ENCODE data around the gene CCIN.

The CCIN gene

DNA sequence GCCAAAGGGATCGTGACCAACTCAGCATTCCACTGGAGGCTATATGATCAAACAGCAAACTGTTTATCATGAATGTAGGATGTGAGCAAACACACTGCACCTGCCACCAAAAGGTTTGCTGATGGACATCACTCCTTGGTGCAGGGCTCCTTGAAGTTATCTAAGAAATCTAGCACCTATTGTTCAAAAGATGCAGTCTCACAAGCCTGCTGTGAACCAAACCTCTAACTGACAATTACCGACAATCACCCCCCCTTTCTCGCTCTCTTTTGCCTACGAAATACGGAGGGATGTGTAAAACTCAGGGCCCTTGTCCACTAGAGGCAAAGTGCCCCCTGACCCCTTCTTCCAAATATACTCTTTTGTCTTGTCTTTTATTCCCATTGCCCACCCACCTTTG is 19.0 kb downstream of the CCIN start:
- Histone ChIP-seq H3K36me3 (ENCODE audit: control insufficient read depth, insufficient read depth, low read length) (no peaks in the 10 kb centered on the region), H3K9me3 (ENCODE audit: control insufficient read depth, low read length) (no peaks in the 10 kb centered on the region), H3K27ac (ENCODE audit: insufficient read depth, low read depth, low read length, poor library complexity, severe bottlenecking) (no peak overlapping the region), H3K4me1 (ENCODE audit: control insufficient read depth, insufficient read depth, low read length) (peaks cover 13% of the 10 kb centered on the region), H3K27me3 (ENCODE audit: control insufficient read depth, insufficient read depth, low read length, poor library complexity, severe bottlenecking) (no peaks in the 10 kb centered on the region), H3K4me3 (ENCODE audit: insufficient read depth, low read depth, low read length) (no peak overlapping the region)
- 89 to 90% methylated on average over 5 of the region's 5 CpGs for WGBS, 2 experiments

DNA sequence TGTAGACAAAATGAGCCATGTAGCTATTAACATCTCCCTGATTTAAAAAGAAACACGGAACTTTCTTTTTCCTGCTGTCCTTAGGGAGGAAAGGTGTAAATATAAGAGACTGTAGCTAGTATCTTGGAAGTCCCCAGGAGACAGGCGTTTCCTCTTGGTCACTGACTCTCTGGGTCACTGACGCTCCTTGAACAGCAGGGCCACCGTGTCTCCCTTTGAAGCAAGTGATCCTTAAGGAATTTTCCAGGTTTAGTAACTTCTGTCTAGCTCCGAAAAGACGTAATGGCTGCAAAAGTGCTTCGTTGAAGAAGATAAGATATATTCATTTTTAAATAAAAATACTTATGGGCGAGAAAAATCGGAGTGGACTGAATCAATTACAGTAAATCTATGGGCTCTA is 20.8 kb downstream of the CCIN start:
- Histone ChIP-seq H3K27me3 (ENCODE audit: control insufficient read depth, insufficient read depth, low read length, poor library complexity, severe bottlenecking) (no peaks in the 10 kb centered on the region), H3K9me3 (ENCODE audit: control insufficient read depth, low read length) (no peaks in the 10 kb centered on the region), H3K27ac (ENCODE audit: insufficient read depth, low read depth, low read length, poor library complexity, severe bottlenecking) (peak overlapping the region; percentile 56), H3K36me3 (ENCODE audit: control insufficient read depth, insufficient read depth, low read length) (no peaks in the 10 kb centered on the region), H3K4me1 (ENCODE audit: control insufficient read depth, insufficient read depth, low read length) (peaks cover 14% of the 10 kb centered on the region), H3K4me3 (ENCODE audit: insufficient read depth, low read depth, low read length) (peak overlapping the region; percentile 98)
- WGBS, 2 experiments: 19 to 28% methylated on average over 7 to 9 of the region's 9 CpGs

DNA sequence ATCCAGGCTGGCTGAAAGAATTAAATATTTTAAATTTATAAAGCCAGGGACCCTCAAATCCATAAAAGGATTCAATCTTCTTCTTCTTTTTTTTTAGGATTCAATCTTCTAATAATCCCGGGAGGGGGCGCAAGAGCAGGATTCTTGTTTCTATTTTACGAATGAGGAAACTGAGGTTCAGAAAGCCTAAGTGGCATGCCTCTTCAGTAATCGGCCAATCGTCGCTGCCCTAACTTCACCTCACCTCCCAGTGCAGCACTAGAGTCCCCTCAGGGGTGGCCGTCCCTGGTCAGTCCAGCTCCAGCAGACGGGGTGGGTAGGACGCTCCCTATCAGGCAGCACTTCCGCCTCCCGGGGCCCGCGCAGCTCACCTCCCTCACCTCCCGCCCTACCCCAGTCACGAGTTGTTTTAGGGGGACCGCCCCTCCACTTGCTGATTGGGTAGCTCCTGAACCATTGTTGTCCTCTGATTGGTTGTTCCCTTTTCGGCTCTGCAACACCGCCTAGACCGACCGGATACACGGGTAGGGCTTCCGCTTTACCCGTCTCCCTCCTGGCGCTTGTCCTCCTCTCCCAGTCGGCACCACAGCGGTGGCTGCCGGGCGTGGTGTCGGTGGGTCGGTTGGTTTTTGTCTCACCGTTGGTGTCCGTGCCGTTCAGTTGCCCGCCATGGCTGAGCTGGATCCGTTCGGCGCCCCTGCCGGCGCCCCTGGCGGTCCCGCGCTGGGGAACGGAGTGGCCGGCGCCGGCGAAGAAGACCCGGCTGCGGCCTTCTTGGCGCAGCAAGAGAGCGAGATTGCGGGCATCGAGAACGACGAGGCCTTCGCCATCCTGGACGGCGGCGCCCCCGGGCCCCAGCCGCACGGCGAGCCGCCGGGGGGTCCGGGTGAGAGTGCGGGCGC is 21.5 kb downstream of the CCIN start, which contains the start of gene CLTA:
TSS of gene CLTA (plus strand) at position 534 of the 902 bp plus-strand sequence. CDS start at position 670, 136 bp downstream.
- 0% methylated on average over 68 of the region's 68 CpGs for WGBS, 2 experiments
- Histone ChIP-seq H3K9me3 (ENCODE audit: control insufficient read depth, low read length) (no peaks in the 10 kb centered on the region), H3K27ac (ENCODE audit: insufficient read depth, low read depth, low read length, poor library complexity, severe bottlenecking) (peak within 1 kb of the TSS; percentile 56), H3K4me3 (ENCODE audit: insufficient read depth, low read depth, low read length) (peak within 1 kb of the TSS; percentile 98), H3K36me3 (ENCODE audit: control insufficient read depth, insufficient read depth, low read length) (no peaks in the 10 kb centered on the region), H3K27me3 (ENCODE audit: control insufficient read depth, insufficient read depth, low read length, poor library complexity, severe bottlenecking) (no peaks in the 10 kb centered on the region), H3K4me1 (ENCODE audit: control insufficient read depth, insufficient read depth, low read length) (peaks cover 14% of the 10 kb centered on the region)

DNA sequence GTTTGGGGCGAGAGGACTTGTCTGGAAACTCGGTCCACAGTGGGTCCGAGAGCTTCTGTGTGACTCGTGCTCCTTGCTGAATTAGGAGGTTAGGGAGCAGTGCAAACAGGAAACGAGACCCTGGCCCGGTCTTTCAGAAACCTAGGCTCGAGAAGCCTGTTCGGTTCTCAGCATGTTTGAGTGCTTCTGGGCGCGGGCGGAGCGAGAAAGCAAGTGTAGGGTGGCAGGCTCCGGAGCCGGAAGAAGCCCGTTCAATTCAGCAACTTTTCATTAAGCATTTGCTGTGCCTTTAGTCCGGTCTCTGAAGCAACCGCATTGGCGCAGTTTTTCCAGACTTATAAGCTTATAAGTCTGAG is 22.1 kb downstream of the CCIN start:
- peaks cover 14% of the 10 kb centered on the region for H3K4me1 ChIP-seq (ENCODE audit: control insufficient read depth, insufficient read depth, low read length)
- no peaks in the 10 kb centered on the region for H3K27me3 ChIP-seq (ENCODE audit: control insufficient read depth, insufficient read depth, low read length, poor library complexity, severe bottlenecking)
- WGBS, 2 experiments: 1% methylated on average over 18 of the region's 18 CpGs
- no peaks in the 10 kb centered on the region for H3K9me3 ChIP-seq (ENCODE audit: control insufficient read depth, low read length)
- peak overlapping the region; percentile 98 for H3K4me3 ChIP-seq (ENCODE audit: insufficient read depth, low read depth, low read length)
- H3K36me3 ChIP-seq (ENCODE audit: control insufficient read depth, insufficient read depth, low read length): no peaks in the 10 kb centered on the region
- H3K27ac ChIP-seq (ENCODE audit: insufficient read depth, low read depth, low read length, poor library complexity, severe bottlenecking): no peak overlapping the region

DNA sequence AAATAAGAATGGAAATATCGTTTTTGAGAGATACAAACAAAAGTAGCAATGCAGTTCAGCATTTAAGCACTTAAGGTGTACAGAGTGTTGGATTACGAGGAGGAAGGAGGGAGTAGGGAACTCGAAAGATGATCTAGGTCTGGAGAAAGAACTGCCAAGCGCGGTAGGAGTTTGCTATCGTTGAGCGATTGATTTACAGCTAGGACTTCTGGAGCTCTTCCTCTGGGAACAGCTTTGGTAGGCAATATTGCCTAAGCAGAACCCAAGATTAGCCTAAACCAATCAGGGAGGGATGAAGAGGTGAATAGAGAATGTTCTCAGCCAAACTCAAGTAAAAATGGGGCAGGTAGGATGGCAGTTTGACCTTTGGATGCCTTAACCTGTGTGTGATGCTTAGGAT is 22.5 kb downstream of the CCIN start:
- H3K27me3 ChIP-seq (ENCODE audit: control insufficient read depth, insufficient read depth, low read length, poor library complexity, severe bottlenecking): no peaks in the 10 kb centered on the region
- no peak overlapping the region for H3K27ac ChIP-seq (ENCODE audit: insufficient read depth, low read depth, low read length, poor library complexity, severe bottlenecking)
- H3K36me3 ChIP-seq (ENCODE audit: control insufficient read depth, insufficient read depth, low read length): no peaks in the 10 kb centered on the region
- no peaks in the 10 kb centered on the region for H3K9me3 ChIP-seq (ENCODE audit: control insufficient read depth, low read length)
- peak overlapping the region; percentile 98 for H3K4me3 ChIP-seq (ENCODE audit: insufficient read depth, low read depth, low read length)
- peaks cover 14% of the 10 kb centered on the region for H3K4me1 ChIP-seq (ENCODE audit: control insufficient read depth, insufficient read depth, low read length)
- WGBS, 2 experiments: 3 to 5% methylated on average over 7 of the region's 7 CpGs

DNA sequence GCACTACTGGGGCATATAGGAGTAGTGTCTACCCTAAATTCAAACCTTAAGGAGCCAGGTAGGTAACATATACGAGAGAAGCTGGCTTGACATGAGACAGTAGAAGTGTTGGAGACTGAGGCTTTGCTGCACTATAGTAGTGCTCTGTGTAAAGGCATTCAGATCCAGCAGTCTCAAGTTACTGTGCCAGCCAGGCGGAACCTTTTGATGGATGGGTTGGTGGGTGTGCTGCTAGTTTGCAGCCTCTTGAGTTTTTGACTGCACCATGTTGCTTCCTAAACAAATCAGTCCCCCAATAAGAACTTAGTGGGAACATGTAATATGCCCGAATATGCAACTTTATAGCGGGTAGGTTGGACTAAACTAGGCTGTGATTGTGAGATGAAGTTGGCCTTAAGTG is 23.0 kb downstream of the CCIN start:
- Histone ChIP-seq H3K4me3 (ENCODE audit: insufficient read depth, low read depth, low read length) (peak overlapping the region; percentile 98), H3K27ac (ENCODE audit: insufficient read depth, low read depth, low read length, poor library complexity, severe bottlenecking) (no peak overlapping the region), H3K27me3 (ENCODE audit: control insufficient read depth, insufficient read depth, low read length, poor library complexity, severe bottlenecking) (no peaks in the 10 kb centered on the region), H3K9me3 (ENCODE audit: control insufficient read depth, low read length) (no peaks in the 10 kb centered on the region), H3K36me3 (ENCODE audit: control insufficient read depth, insufficient read depth, low read length) (peaks cover under 1% of the 10 kb centered on the region), H3K4me1 (ENCODE audit: control insufficient read depth, insufficient read depth, low read length) (peaks cover 14% of the 10 kb centered on the region)
- 67 to 72% methylated on average over 4 of the region's 4 CpGs for WGBS, 2 experiments

DNA sequence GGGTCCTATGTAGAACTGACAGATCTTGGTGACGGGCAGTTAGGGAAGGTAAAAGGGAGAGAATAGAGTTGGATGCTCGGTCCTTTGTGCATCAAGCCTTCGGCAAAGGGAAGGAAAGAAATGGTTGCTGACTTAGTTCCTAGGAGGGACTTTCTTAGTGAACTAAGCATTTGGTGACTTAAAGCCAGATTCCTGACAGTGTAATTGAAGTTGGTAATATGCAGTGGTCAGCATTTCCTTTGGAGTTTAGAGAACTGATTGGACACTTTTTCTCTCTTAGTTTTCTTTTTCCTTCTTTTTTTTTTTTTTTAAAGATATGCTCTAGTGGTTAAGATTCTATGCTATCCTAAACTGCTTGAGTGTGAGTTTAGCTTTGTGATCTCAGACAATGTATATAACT is 23.8 kb downstream of the CCIN start:
- WGBS, 2 experiments: 87 to 92% methylated on average over 3 of the region's 3 CpGs
- Histone ChIP-seq H3K4me1 (ENCODE audit: control insufficient read depth, insufficient read depth, low read length) (peaks cover 14% of the 10 kb centered on the region), H3K9me3 (ENCODE audit: control insufficient read depth, low read length) (no peaks in the 10 kb centered on the region), H3K36me3 (ENCODE audit: control insufficient read depth, insufficient read depth, low read length) (peaks cover 5% of the 10 kb centered on the region), H3K4me3 (ENCODE audit: insufficient read depth, low read depth, low read length) (no peak overlapping the region), H3K27me3 (ENCODE audit: control insufficient read depth, insufficient read depth, low read length, poor library complexity, severe bottlenecking) (no peaks in the 10 kb centered on the region), H3K27ac (ENCODE audit: insufficient read depth, low read depth, low read length, poor library complexity, severe bottlenecking) (no peak overlapping the region)

DNA sequence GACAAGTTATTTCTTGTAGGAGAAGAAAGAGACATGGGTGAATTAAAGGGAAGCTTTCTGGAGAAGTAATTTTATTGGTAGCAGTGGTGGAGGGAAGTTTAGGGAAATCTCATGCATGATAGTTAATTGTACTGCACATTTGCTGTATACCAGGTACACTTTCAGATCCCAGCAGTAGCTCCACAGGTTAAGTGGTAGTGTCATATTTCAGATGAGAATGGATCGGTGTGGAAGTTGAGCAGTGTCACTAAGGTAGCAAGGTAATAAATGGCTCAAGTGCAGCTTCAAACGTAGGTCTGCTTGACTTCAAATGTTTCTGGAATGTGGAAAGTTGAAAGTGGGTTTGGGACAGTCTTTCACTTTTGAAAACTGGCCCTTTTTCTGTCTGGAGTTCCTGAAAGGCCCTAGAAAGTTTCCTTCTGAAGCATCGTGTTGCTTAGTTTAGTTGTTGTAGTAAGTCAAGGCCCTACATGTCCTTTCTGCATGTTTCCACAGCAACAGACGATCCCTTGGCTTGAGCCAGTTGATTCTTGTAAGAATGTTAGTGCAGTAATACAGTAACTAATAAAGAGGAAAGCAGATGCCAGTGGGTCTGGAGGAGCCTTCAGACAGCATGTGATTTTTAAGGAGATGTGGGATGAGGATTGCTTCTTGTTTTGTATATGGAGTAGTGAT is 25.3 kb downstream of the CCIN start:
- H3K4me3 ChIP-seq (ENCODE audit: insufficient read depth, low read depth, low read length): no peak overlapping the region
- H3K27ac ChIP-seq (ENCODE audit: insufficient read depth, low read depth, low read length, poor library complexity, severe bottlenecking): no peak overlapping the region
- peaks cover 10% of the 10 kb centered on the region for H3K36me3 ChIP-seq (ENCODE audit: control insufficient read depth, insufficient read depth, low read length)
- H3K9me3 ChIP-seq (ENCODE audit: control insufficient read depth, low read length): no peaks in the 10 kb centered on the region
- 88 to 94% methylated on average over 4 of the region's 4 CpGs for WGBS, 2 experiments
- H3K4me1 ChIP-seq (ENCODE audit: control insufficient read depth, insufficient read depth, low read length): peaks cover 14% of the 10 kb centered on the region
- H3K27me3 ChIP-seq (ENCODE audit: control insufficient read depth, insufficient read depth, low read length, poor library complexity, severe bottlenecking): no peaks in the 10 kb centered on the region

DNA sequence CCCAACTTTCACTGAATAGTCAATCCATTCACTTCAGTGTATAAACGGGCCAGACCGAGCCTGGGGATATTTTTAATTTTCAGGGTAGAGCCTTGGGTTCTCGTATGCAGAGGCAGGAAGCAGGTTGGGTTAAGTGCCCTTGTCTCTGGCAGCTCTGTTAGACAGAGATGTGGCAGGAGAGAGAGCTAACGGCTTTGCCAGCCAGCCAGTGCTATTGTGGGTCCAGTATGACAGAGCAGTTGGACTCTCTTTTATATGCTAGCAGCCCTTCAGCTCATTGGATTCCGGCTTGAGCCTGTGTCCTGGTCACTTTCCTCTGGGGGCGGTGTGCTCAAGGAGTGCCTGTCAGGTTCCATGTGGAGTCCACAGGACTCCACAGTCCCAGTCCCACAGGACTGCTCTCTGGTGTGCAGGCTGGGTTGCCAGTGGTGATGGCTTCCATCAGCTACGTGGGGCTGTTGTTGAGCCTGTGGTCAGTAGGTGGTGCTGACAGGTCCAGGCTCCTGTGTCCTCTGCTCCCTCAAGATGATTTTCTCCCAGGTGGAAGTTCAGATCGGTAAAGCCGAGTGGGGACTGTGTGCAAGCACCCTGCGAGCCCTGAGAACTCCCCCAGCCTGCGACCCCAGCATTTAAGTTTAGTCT is 35.8 kb downstream of the CCIN start:
- H3K4me3 ChIP-seq (ENCODE audit: insufficient read depth, low read depth, low read length): no peak overlapping the region
- WGBS, 2 experiments: 89 to 92% methylated on average over 11 of the region's 11 CpGs
- H3K27me3 ChIP-seq (ENCODE audit: control insufficient read depth, insufficient read depth, low read length, poor library complexity, severe bottlenecking): no peaks in the 10 kb centered on the region
- H3K4me1 ChIP-seq (ENCODE audit: control insufficient read depth, insufficient read depth, low read length): no peaks in the 10 kb centered on the region
- no peak overlapping the region for H3K27ac ChIP-seq (ENCODE audit: insufficient read depth, low read depth, low read length, poor library complexity, severe bottlenecking)
- peaks cover 65% of the 10 kb centered on the region for H3K36me3 ChIP-seq (ENCODE audit: control insufficient read depth, insufficient read depth, low read length)
- no peaks in the 10 kb centered on the region for H3K9me3 ChIP-seq (ENCODE audit: control insufficient read depth, low read length)

DNA sequence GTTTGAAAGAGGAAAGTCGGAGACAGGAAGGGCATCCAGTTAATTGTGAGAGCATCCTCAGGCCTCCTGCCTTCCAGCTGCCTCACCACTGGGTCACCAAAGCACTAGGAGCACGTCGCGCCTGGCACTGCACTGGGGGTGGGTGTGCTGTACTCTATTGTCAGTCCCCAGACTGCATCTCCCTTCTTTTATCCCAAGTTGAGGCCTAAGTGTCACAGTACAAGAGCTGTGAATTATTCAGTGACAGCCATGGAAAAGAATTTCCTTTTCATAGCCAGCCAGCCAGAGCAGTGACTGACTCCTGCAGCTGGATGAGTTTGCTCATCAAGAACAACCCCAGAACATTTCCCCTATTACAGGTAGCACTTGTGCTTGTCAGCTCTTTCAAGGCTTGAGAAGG is 37.8 kb downstream of the CCIN start:
- Histone ChIP-seq H3K27ac (ENCODE audit: insufficient read depth, low read depth, low read length, poor library complexity, severe bottlenecking) (no peak overlapping the region), H3K4me3 (ENCODE audit: insufficient read depth, low read depth, low read length) (no peak overlapping the region)

More for the DNA sequence above, 37.8 kb downstream of the CCIN start:
- Histone ChIP-seq H3K27me3 (ENCODE audit: control insufficient read depth, insufficient read depth, low read length, poor library complexity, severe bottlenecking) (no peaks in the 10 kb centered on the region), H3K9me3 (ENCODE audit: control insufficient read depth, low read length) (no peaks in the 10 kb centered on the region), H3K4me1 (ENCODE audit: control insufficient read depth, insufficient read depth, low read length) (peaks cover 3% of the 10 kb centered on the region), H3K36me3 (ENCODE audit: control insufficient read depth, insufficient read depth, low read length) (peaks cover 65% of the 10 kb centered on the region)
- 75 to 85% methylated on average over 4 of the region's 4 CpGs for WGBS, 2 experiments

Measured in ectodermal cell (in vitro differentiated cells).